AG04450 (cell line): ENCODE results near the gene CISD2. TPM values are rescaled to one million over a fixed set of nuclear protein-coding genes. Genes with fewer than 3 reads are reported as not detected.

Experiments
- CTCF ChIA-PET: fragments of 300-600, 350-600 bp; formaldehyde crosslinking; extraction: SDS; loops from one replicate; lab custom pipeline; 2022; ENCODE audit warnings: antibody characterized with exemption, inconsistent platforms; lab: Charles Lee
- POLR2A ChIA-PET: fragments of 350-600 bp; formaldehyde crosslinking; extraction: SDS; loops from one replicate; lab custom pipeline; 2021; ENCODE audit warnings: antibody characterized with exemption, inconsistent platforms; lab: Yijun Ruan, JAX
- DNase-seq: peaks from one replicate; pipeline ENCODE4 v3.0.0-alpha.2; 2011; ENCODE audit warnings: low read depth, low spot score
- H3K27ac ChIP-seq: one replicate; pipeline ENCODE4 v1.5.1; 2012; ENCODE audit warnings: low read depth, low read length, control low read depth
- H3K27me3 ChIP-seq: one replicate; pipeline ENCODE4 v1.6.0; 2012; ENCODE audit warnings: low read length; ENCODE audit not compliant: control insufficient read depth, insufficient read depth
- H3K4me3 ChIP-seq: 2 replicates; pipeline ENCODE4 v1.5.1; 2011; ENCODE audit warnings: mild to moderate bottlenecking, low read depth, low read length, control low read depth
- H3K9me3 ChIP-seq: 2 replicates; pipeline ENCODE4 v1.5.1; 2012; ENCODE audit warnings: low read length; ENCODE audit not compliant: control insufficient read depth, insufficient read depth
- CTCF ChIP-seq: IDR thresholded peaks from 2 replicates; pipeline ENCODE4 v1.5.1; 2011; ENCODE audit warnings: low read depth, low read length, control low read depth, inconsistent platforms
- polyA plus RNA-seq: library from polyadenylated mRNA; depleted of rRNA; stranded (reverse); fragments of >200 nt; gene quantifications from 2 replicates; pipeline ENCODE4 v1.2.3, GENCODE V29; 2011

The CISD2 gene
- polyA plus RNA-seq, 1 experiment, result 30.6 TPM

- Histone ChIP-seq H3K27me3 (no peaks in the 10 kb centered on the region), H3K4me3 (peak overlapping the region; percentile 92), H3K27ac (no peak overlapping the region), H3K9me3 (no peaks in the 10 kb centered on the region; the same call in 1 of the 2 replicates)
- ChIA-PET CTCF (interaction anchor here (1.6 to 3.4 kb wide), 3 partner anchors 204 to 276 kb away, joined by 3 to 10 read pairs (median 9); partner anchors contain the start of gene BDH2), POLR2A (interaction anchor here (1.0 to 1.8 kb wide), 6 partner anchors 8 to 204 kb away, joined by 3 to 7 read pairs (median 4); no protein-coding TSS in a partner anchor)
- no peak for TF ChIP-seq CTCF
- DNase-seq, result no peak
Measured at GRCh38 chr4:102824398-102824797, 44.4 kb upstream of the CISD2 start.

- no peaks in the 10 kb centered on the region for H3K27me3 ChIP-seq
- no peak for TF ChIP-seq CTCF
- H3K9me3 ChIP-seq, result no peaks in the 10 kb centered on the region; the same call in 1 of the 2 replicates
- H3K4me3 ChIP-seq, result peak overlapping the region; percentile 92
- peak overlapping the region; percentile 100 for H3K27ac ChIP-seq
- POLR2A ChIA-PET, result interaction anchor here (0.7 to 4.2 kb wide), 8 partner anchors 9 to 205 kb away, joined by 3 to 46 read pairs (median 4); partner anchors contain the start of genes CISD2 and MANBA
- DNase-seq, result peak; percentile 15
- CTCF ChIA-PET, result interaction anchor here (0.7 to 3.4 kb wide), 3 partner anchors 18 to 274 kb away, joined by 3 to 10 read pairs (median 4); partner anchors contain the start of gene BDH2
Measured at GRCh38 chr4:102825261-102826091, 43.3 kb upstream of the CISD2 start.

- Histone ChIP-seq H3K27me3 (no peaks in the 10 kb centered on the region), H3K9me3 (no peaks in the 10 kb centered on the region; the same call in 1 of the 2 replicates), H3K4me3 (peak overlapping the region; percentile 92), H3K27ac (peak overlapping the region; percentile 100)
- no peak for TF ChIP-seq CTCF
- no peak for DNase-seq
- ChIA-PET POLR2A (interaction anchor here (0.7 to 4.2 kb wide), 11 partner anchors 9 to 206 kb away, joined by 3 to 46 read pairs (median 7); partner anchors contain the start of genes CISD2 and MANBA), CTCF (interaction anchor here (0.7 to 3.4 kb wide), 3 partner anchors 19 to 274 kb away, joined by 3 to 10 read pairs (median 4); partner anchors contain the start of gene BDH2)
Measured at GRCh38 chr4:102826105-102826889, 42.5 kb upstream of the CISD2 start.

GRCh38 chr4:102826890-102827673 is 41.7 kb upstream of the CISD2 start, which contains the start of gene UBE2D3:
Gene UBE2D3 (minus strand): TSS chr4:102827551. CDS start chr4:102826508, 1,043 bp downstream.
- H3K27me3 ChIP-seq, result no peaks in the 10 kb centered on the region
- no peaks in the 10 kb centered on the region; the same call in 1 of the 2 replicates for H3K9me3 ChIP-seq
- TF ChIP-seq CTCF, result no peak
- peak within 1 kb of the TSS; percentile 100 for H3K27ac ChIP-seq
- H3K4me3 ChIP-seq, result peak within 1 kb of the TSS; percentile 92
- ChIA-PET CTCF (interaction anchor here (1.7 to 1.9 kb wide), 2 partner anchors 207 to 396 kb away, joined by 6 to 8 read pairs; no protein-coding TSS in a partner anchor), POLR2A (interaction anchor here (0.7 to 4.2 kb wide), 17 partner anchors 10 to 396 kb away, joined by 3 to 46 read pairs (median 5); partner anchors contain the start of genes CISD2 and MANBA)
- peak; percentile 95 for DNase-seq
